Fibroblast of the conjunctiva (primary cell): ENCODE data around the gene IL23R.
"Not testable (repeated sequence)": the region's sequence is repeated elsewhere in the genome, so short reads cannot be mapped to it uniquely, and the experiment has no call there.

Source experiments
- DNase-seq: peaks from one replicate; pipeline ENCODE4 v3.0.0-alpha.2; 2010; ENCODE audit warnings: low read depth

The IL23R gene, protein sequence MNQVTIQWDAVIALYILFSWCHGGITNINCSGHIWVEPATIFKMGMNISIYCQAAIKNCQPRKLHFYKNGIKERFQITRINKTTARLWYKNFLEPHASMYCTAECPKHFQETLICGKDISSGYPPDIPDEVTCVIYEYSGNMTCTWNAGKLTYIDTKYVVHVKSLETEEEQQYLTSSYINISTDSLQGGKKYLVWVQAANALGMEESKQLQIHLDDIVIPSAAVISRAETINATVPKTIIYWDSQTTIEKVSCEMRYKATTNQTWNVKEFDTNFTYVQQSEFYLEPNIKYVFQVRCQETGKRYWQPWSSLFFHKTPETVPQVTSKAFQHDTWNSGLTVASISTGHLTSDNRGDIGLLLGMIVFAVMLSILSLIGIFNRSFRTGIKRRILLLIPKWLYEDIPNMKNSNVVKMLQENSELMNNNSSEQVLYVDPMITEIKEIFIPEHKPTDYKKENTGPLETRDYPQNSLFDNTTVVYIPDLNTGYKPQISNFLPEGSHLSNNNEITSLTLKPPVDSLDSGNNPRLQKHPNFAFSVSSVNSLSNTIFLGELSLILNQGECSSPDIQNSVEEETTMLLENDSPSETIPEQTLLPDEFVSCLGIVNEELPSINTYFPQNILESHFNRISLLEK

DNA sequence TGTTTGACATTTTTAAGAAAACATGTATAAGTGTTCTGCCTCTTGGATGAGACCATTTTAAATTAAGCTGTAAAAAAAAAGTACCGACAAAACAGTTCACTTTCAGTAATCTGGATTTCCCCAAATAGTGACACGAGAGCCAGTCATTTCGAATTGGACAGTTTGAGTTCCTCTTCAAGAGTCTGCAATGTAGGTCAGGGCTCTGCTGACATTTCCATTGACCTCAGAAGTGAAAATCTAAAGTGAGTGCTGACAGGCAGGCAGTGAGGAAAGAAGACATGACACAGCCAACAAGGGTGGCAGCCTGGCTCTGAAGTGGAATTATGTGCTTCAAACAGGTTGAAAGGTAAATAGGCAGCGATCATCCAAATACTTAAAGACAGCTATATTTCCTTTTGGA lies at the start of gene IL23R:
Gene IL23R, plus strand, starts transcription at position 259 of the 400 bp plus-strand sequence. CDS start 1,667 bp downstream, outside the sequence.
- DNase-seq, result no peak

- DNase-seq, result no peak
Observed at GRCh38 chr1:67118191-67118590, 48.1 kb upstream of the IL23R start.

DNA sequence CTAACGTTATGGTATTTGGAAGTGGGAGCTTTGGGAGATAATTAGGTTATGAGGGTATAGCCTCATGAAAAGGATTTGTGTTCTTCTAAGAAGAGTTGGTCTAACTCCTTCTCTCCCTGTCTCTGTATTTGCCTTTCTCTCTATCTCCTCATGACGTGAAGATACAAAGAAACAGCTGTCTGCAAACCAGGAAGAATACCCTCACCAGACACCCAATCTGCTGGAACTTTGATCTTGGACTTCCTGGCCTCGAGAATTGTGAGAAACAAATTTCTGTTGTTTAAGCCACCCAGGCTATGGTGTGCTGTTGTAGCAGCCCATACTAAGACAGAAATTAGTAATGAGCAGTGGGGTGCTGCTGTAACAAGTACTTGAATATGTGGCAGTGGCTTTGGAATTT lies 47.6 kb upstream of the IL23R start:
- DNase-seq, result no peak

- DNase-seq, result no peak
Observed at GRCh38 chr1:67120855-67121619, 45.2 kb upstream of the IL23R start.

DNA sequence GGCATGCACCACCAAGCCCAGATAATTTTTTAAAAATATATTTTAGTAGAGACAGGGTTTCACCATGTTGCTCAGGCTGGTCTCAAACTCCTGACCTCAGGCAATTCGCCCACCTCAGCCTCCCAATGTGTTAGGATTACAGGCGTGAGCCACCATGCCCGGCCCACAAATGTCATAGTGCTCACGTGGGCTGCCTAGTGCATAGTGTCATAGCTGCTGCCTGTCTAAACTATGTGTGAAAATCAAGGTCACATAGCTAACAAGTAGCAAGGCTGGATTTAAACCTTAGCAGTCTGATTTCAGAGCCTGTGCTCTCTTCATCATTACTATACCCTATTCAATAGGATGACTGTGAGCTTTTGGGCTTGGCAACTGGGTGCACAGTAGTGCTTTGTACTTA lies 41.8 kb upstream of the IL23R start:
- DNase-seq, result no peak

- DNase-seq, result no peak
Observed at GRCh38 chr1:67126111-67126746, 40.0 kb upstream of the IL23R start.

- DNase-seq, result no peak
Observed at GRCh38 chr1:67126974-67127373, 39.3 kb upstream of the IL23R start.

- DNase-seq, result no peak
Observed at GRCh38 chr1:67130673-67131072, 35.6 kb upstream of the IL23R start.

DNA sequence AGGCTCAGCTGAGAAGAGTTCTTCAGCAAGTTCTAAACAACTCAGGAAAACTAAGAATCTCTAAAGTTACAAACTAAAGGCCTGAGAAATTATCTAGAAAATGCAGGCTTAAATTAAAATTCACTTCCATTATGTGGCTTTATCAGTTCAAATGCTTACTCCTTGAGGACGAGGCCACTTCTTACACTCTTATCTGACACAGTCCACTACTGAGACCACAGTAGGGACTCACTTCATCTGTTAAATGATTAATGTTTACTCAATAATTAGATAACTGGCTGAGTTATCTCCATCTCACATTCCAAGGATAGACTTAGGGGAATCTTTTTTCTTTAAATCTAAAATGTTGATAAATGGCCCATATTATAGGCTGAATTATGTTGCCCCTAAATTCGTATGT lies 33.1 kb upstream of the IL23R start:
- DNase-seq, result no peak

GRCh38 chr1:67134695-67135094 lies 31.6 kb upstream of the IL23R start, which contains the start of gene C1orf141:
Gene C1orf141, minus strand, starts transcription at chr1:67134970. Its CDS starts 7,730 bp downstream, at chr1:67127240.
- peak; percentile 1 for DNase-seq

GRCh38 chr1:67135354-67135753 lies 30.9 kb upstream of the IL23R start:
- DNase-seq, result peak; percentile 63

- no peak for DNase-seq
Observed at GRCh38 chr1:67137307-67137753, 28.9 kb upstream of the IL23R start.

- DNase-seq, result no peak
Observed at GRCh38 chr1:67138813-67139499, 27.3 kb upstream of the IL23R start.

- no peak for DNase-seq
Observed at GRCh38 chr1:67140460-67140859, 25.8 kb upstream of the IL23R start.

- not testable (repeated sequence) for DNase-seq
Observed at GRCh38 chr1:67141832-67142231, 24.4 kb upstream of the IL23R start.

DNA sequence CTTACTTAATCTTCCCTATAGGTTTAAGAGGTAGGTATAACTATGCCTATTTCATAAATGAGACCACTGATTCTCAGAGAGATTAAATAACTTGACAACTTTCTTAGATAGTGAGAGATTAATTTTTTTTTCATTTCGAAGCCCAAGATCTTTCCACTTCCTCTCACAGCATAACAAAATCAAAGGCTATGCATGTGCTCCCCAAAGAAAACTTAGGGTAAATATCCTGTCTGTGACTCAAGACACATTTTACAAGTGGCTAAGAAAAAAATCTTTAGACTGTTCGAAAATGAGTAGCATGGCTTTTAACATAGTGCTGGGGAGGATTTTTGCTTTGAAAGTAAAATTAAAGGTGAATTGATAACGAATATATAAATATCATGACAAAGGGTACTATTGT lies 23.3 kb upstream of the IL23R start:
- DNase-seq, result no peak

DNA sequence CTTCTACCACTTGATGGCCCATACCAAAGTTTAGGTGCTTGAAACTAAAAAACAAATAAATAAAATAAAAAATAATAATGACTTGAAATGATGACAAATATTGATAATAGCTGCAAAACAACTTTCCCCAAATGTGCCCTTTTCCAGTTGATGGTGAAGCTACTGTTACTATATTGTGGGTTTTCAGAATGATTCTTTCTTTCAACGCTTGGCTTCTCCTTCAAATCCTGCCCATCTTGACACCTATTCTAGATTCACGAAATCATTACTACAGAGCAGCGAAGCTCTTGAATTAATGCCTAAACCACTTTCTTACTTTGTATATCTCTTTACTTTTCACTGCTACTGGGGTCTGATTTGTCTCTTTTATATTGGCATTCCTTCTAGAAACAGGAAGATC lies 22.3 kb upstream of the IL23R start:
- no peak for DNase-seq

- no peak for DNase-seq
Observed at GRCh38 chr1:67144696-67145095, 21.6 kb upstream of the IL23R start.

DNA sequence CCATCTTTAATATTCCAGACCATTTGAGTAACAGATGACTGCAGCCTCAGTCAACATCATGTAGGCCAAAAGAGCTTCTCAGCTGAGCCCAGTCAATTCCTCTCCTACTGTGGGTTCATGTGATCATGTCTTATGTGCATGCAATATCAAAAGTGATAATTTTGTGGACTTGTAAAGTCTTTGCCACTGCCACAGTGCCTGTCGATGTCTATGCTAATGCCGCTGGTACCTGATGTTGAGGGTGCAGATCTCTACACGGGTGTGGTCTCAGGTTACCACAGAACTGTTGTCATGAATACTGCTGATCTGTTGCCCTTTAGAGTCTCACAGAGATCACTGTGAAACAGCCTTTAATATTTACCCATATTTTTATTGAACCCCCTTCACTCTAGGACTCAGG lies 20.2 kb upstream of the IL23R start:
- DNase-seq, result no peak

DNA sequence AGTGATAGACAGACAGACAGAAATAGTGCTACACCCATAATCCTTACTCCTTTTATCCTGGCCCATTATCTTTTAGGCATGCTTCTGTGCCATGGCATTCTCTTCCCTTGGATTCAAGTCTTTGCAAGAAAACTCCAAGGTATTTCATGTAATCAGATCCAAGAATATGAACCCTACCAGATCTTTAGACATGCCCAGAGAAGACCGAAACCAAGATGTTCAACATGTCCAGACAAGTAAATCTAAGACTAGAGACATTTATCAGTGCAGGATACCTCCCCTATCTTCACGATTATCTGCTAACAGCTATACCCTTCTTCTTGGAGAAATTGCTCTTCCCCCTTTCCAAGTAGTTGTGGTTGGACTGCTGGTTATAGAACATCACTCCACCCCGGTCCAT lies 19.7 kb upstream of the IL23R start:
- DNase-seq, result no peak

DNA sequence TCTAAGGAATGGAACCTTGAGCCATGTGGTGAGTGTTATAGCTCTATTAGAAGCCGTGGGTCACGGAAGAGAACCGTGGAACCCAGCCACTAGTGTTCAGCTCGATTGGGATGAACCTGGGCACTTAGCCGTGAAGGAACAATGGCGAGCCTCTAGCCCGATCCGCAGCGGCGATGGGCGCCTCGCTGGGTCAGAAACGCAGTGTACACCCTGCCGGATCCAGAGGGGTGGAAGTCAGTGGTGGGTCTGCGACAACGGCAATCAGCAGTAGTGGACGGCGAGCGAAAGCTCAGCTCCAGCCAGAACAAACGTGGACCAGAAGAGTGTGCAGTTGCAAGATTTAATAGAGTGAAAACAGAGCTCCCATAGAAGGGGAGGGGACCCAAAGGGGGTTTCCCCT lies 18.3 kb upstream of the IL23R start:
- not testable (repeated sequence) for DNase-seq
